K562 (cell line): Measurements from ENCODE around the gene HRC. TPM values are rescaled to one million over a fixed set of nuclear protein-coding genes. Genes with fewer than 3 reads are reported as not detected.

Experiments used
- CCAR2 ChIP-seq: fragments of 200-400 bp; formaldehyde crosslinking; IDR thresholded peaks from 2 replicates; pipeline ENCODE4 v1.6.1; 2017; ENCODE audit warnings: mild to moderate bottlenecking, low read depth, low read length
- DPF2 ChIP-seq: fragments of 450-650 bp; IDR thresholded peaks from 2 replicates; pipeline ENCODE4 v1.6.1; 2016
- FIP1L1 ChIP-seq: fragments of 200-400 bp; formaldehyde crosslinking; IDR thresholded peaks from 2 replicates; pipeline ENCODE4 v1.6.1; 2018; ENCODE audit warnings: mild to moderate bottlenecking, low read depth, low read length; ENCODE audit not compliant: poor library complexity, severe bottlenecking
- FOXP1 ChIP-seq: sonication (generic); formaldehyde crosslinking; IDR thresholded peaks from 2 replicates; pipeline ENCODE4 v1.8.0; 2022; ENCODE audit warnings: mild to moderate bottlenecking, missing genetic modification reagents
- HDGF ChIP-seq: fragments of 450-650 bp; IDR thresholded peaks from 2 replicates; pipeline ENCODE4 v1.6.1; 2016
- KDM1A ChIP-seq, 2 experiments: fragments of 450-650 bp; IDR thresholded peaks; 2 replicates each; pipeline ENCODE4 v1.6.1; 2016; ENCODE audit warnings: mild to moderate bottlenecking in 2 of 2
- PATZ1 ChIP-seq: fragments of 250-450 bp; sonication (Bioruptor Pico); IDR thresholded peaks from 2 replicates; pipeline ENCODE4 v1.5.0; 2020; ENCODE audit warnings: mild to moderate bottlenecking, borderline replicate concordance
- PKNOX1 ChIP-seq: fragments of 450-650 bp; IDR thresholded peaks from 2 replicates; pipeline ENCODE4 v1.6.1; 2016
- RBM39 ChIP-seq: fragments of 200-400 bp; formaldehyde crosslinking; optimal IDR thresholded peaks from 2 replicates; pipeline ENCODE3; 2018; ENCODE audit warnings: low read depth, low read length
- SIN3A ChIP-seq, 2 experiments: fragments of 150-350 bp in 1 of 2; IDR thresholded peaks; 2 replicates each; pipeline ENCODE4 v1.6.1; 2011 to 2016; ENCODE audit warnings: borderline replicate concordance in 2 of 2, low read depth in 2 of 2, low read length in 2 of 2, mild to moderate bottlenecking in 2 of 2, moderate library complexity in 2 of 2; ENCODE audit not compliant: control insufficient read depth in 1 of 2
- THRB ChIP-seq: fragments of 450-650 bp; formaldehyde crosslinking; conservative IDR thresholded peaks from 2 replicates; pipeline ENCODE4 v1.4.0; 2022; ENCODE audit warnings: mild to moderate bottlenecking, missing genetic modification characterization
- YY1 ChIP-seq, 3 experiments: IDR thresholded peaks; 2 replicates each; pipeline ENCODE4 v1.6.1; 2011; ENCODE audit warnings: low read length in 2 of 3, mild to moderate bottlenecking in 2 of 3, moderate library complexity in 2 of 3, borderline replicate concordance in 1 of 3, control low read depth in 1 of 3, low read depth in 1 of 3; ENCODE audit not compliant: insufficient read depth in 3 of 3, insufficient replicate concordance in 2 of 3, control insufficient read depth in 1 of 3, insufficient read length in 1 of 3; ENCODE audit errors: extremely low read depth in 1 of 3
- ZNF124 ChIP-seq: sonication (generic); formaldehyde crosslinking; IDR thresholded peaks from 2 replicates; pipeline ENCODE4 v1.8.1; 2022; ENCODE audit warnings: missing genetic modification reagents
- polyA plus RNA-seq, 8 experiments: library from polyadenylated mRNA; depleted of rRNA in 4 of 8; stranded (reverse) in 5 of 8; unstranded in 3 of 8; fragments of >200 nt; fragmentation: Nextera tagmentation in 2 of 8; fragmentation: Illumina TruSeq in 1 of 8; extraction: Ambion mirVana in 2 of 8; extraction: Trizol in 1 of 8; gene quantifications; 2 replicates each; pipeline versions ENCODE4 v1.2.1 to v1.2.3, GENCODE V29; 2011 to 2014; ENCODE audit warnings: inconsistent platforms in 1 of 8, missing spikeins in 1 of 8
- total RNA-seq, 7 experiments: library from RNA; depleted of rRNA in 6 of 7; stranded (reverse); fragments of >200 nt in 6 of 7; fragmentation: Illumina TruSeq in 2 of 7; extraction: Trizol in 2 of 7; gene quantifications; 2 replicates each; pipeline versions ENCODE4 v1.2.1 to v1.2.3, GENCODE V29; 2011 to 2021; ENCODE audit warnings: low replicate concordance in 1 of 7
- TF ChIP-seq, protein P1 (sequence below), 2 experiments: fragments of 450-650 bp; IDR thresholded peaks; 2 replicates each; pipeline ENCODE4 v1.6.1; 2018; ENCODE audit warnings: mild to moderate bottlenecking in 2 of 2, low read depth in 1 of 2; ENCODE audit not compliant: partially characterized antibody in 2 of 2
- TF ChIP-seq, protein P2 (sequence below), 2 experiments: fragments of 250-450 bp in 1 of 2; fragments of 450-650 bp in 1 of 2; sonication (Bioruptor Pico) in 1 of 2; IDR thresholded peaks; 2 replicates each; pipeline versions ENCODE4 v1.6.1 to v1.8.0; 2016 to 2021; ENCODE audit warnings: mild to moderate bottlenecking in 2 of 2, moderate library complexity in 2 of 2, missing compliant biosample characterization in 1 of 2, missing genetic modification characterization in 1 of 2

Gene HRC
- total and polyA plus RNA-seq, 9 of the 15 experiments (the other 6 are each of a cell fraction or from before 2014, with no cell fraction given), result 0.66 to 18.7 (median 13.1) TPM

DNA sequence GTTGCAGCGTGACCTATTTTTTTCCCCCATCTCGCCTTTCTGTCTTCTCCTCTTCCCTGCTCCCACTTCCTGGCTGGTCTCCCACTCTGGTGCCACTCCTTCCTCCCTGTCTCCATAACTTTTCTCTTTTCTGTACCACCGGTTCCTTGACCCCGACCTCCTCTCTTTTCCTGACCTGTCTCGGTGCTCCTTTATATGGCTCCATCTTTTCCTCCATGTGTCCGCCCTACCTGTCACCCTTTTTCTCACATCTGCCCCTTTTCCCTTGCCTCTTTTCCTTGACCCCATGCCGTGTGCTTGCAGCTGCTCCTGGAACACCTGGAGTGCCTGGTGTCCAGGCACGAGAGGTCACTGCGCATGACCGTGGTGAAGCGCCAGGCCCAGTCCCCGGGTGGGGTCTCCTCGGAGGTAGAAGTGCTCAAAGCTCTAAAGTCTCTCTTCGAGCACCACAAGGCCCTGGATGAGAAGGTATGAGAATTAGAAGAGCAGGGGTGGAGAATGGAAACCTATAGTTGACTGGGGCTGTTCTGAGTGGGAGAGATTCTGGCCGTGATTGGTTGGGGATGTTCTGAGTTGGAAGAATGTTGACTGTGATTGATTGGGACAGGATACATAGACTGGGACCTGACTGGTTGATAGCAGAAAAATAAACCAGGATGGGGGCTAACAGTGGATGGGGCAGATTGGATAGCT is 26.5 kb downstream of the HRC start (continued):
- TF ChIP-seq PATZ1 (CRISPR knock-in tag) (no peak), SIN3A (IDR thresholded peaks at IDR 0.05; ENCODE audit: borderline replicate concordance in 2 of 2, control insufficient read depth in 1 of 2, low read depth in 2 of 2, low read length in 2 of 2) (peak; percentile 9 to 46; a peak in 1 of 4 replicates), YY1 (IDR thresholded peaks at IDR 0.05; ENCODE audit: borderline replicate concordance in 1 of 3, control insufficient read depth in 1 of 3, extremely low read depth in 1 of 3, insufficient read depth in 3 of 3, insufficient read length in 1 of 3, insufficient replicate concordance in 2 of 3, low read depth in 1 of 3, low read length in 2 of 3) (peak in 1 of 3 experiments; percentile 32), RBM39 (peak; percentile 1), DPF2 (peak; percentile 52; the same call in 1 of the 2 replicates), FOXP1 (CRISPR knock-in tag) (0 out of 2 replicates have a peak, but pooled peaks have one; percentile 67), KDM1A (IDR thresholded peaks at IDR 0.05) (peak; percentile 77 to 87), FIP1L1 (no peak), CCAR2 (0 out of 2 replicates have a peak, but pooled peaks have one; percentile 42), ZNF124 (CRISPR knock-in tag) (no peak), HDGF (0 out of 2 replicates have a peak, but pooled peaks have one; percentile 35), PKNOX1 (peak; percentile 90), THRB (CRISPR knock-in tag) (0 out of 2 replicates have a peak, but pooled peaks have one; percentile 23)
- TF ChIP-seq, protein P1, sequence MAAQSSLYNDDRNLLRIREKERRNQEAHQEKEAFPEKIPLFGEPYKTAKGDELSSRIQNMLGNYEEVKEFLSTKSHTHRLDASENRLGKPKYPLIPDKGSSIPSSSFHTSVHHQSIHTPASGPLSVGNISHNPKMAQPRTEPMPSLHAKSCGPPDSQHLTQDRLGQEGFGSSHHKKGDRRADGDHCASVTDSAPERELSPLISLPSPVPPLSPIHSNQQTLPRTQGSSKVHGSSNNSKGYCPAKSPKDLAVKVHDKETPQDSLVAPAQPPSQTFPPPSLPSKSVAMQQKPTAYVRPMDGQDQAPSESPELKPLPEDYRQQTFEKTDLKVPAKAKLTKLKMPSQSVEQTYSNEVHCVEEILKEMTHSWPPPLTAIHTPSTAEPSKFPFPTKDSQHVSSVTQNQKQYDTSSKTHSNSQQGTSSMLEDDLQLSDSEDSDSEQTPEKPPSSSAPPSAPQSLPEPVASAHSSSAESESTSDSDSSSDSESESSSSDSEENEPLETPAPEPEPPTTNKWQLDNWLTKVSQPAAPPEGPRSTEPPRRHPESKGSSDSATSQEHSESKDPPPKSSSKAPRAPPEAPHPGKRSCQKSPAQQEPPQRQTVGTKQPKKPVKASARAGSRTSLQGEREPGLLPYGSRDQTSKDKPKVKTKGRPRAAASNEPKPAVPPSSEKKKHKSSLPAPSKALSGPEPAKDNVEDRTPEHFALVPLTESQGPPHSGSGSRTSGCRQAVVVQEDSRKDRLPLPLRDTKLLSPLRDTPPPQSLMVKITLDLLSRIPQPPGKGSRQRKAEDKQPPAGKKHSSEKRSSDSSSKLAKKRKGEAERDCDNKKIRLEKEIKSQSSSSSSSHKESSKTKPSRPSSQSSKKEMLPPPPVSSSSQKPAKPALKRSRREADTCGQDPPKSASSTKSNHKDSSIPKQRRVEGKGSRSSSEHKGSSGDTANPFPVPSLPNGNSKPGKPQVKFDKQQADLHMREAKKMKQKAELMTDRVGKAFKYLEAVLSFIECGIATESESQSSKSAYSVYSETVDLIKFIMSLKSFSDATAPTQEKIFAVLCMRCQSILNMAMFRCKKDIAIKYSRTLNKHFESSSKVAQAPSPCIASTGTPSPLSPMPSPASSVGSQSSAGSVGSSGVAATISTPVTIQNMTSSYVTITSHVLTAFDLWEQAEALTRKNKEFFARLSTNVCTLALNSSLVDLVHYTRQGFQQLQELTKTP (IDR thresholded peaks at IDR 0.05; ENCODE audit: low read depth in 1 of 2, partially characterized antibody in 2 of 2), result peak in 1 of 2 experiments; percentile 1
- TF ChIP-seq, protein P2, sequence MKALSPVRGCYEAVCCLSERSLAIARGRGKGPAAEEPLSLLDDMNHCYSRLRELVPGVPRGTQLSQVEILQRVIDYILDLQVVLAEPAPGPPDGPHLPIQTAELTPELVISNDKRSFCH (CRISPR knock-in tag; IDR thresholded peaks at IDR 0.05), result no peak
- TF ChIP-seq, protein P2 (tag; IDR thresholded peaks at IDR 0.05), result no peak
